GM21786 (cell line): ENCODE results near the gene SDC1.

Source experiments
- ATAC-seq: cut with Tn5 transposase; IDR thresholded peaks from one replicate; pipeline ENCODE4 v1.9.1; 2021; ENCODE audit not compliant: unreplicated experiment

Gene SDC1

DNA sequence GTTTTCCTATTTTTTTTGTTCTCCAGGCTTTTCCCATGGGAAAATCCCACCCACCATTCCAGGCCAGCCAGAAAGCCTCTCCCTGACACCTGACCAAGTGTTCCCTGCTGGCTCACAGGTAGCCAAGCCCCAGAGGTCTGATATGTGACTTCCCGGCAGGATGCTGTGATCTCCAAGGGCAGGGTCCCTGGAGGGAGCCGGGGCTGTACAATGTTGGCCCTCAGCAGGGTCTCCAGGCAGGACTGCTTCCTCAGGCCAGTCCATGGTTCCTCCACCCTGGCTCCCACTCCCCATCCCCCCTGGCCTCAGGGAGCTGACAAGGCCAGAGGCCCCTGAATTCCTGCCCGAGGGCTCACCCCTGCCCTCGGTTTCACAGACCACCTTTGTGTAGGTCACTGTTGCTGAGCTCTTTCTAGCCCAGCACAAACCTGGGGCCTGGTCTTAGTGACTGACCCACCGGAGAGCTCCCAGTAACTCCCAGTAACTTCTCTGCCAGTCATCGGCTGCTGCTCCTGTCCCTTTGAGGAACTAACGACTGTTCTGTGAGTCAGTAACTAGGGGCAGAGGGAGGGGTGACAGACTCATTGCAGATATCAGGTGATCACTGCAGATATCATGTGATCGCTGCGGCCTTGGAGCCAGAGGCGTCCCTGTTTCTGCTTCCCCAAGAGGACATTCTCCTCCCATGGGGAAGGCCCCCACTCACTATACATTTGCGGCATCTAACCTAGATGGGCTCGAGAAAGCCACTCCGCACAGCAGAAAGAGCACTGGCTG is 38.7 kb downstream of the SDC1 start:
- ATAC-seq = peak; percentile 57

- ATAC-seq = no peak
Observed at GRCh38 chr2:20185176-20186022, 39.5 kb downstream of the SDC1 start.

DNA sequence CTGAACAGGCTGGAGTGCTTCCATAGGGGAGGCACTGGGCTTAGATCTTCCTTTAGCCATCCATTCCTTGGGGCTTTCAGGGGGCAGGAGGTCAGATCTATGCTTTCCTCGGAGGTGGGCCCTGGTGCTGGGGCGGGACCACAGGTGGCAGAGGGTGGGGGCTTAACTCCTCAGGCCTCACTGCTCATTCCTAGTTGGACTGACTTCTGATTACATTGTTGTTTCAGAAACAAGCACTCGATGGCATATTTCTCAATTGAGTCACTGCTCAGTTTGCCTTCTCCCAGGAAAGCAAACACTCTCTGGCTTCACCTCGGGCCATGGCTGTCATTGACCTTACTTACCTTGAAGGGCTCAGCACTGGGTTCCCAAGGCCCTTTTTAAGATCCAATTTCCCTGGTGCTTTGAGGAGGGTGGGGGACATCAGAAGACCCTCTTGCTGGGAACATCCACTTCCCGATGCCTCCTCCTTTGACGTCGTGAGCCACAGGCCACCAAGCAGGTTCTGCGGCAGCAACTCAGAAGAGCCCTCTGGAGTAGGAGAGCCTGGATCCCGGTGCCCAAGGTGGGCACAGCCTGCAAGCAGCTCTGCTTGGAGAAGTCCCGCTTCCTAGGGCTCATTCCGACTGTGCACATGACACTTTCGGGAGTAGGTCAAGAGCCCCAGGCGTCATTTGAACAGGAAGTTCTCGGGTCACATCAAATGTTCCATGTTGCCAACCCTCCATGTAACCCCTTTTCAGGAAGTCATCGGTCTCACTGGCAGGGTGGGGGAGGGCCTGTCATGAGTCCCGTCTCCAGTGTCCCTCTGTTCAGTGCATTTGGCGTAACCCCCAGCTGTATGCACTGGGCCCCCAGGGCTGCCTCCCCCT is 40.6 kb downstream of the SDC1 start:
- ATAC-seq = no peak

DNA sequence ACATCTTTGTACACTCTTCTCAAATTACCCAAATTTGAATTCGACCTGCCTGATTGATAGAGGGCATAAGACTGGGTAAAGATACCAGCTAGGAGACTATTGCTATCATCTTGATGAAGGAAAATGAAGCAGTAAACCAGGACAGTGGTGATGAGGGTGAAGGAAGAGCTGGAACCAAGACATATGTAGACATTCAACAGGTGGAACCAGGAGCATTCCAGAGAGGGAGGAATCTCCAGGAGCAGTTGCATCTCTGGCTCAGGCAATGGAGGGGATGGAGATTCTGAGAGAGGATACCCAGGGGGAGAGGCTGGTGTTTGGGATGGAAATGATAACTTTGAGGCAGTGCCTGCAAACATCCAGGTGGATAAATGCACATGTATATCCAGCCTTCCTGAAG is 41.6 kb downstream of the SDC1 start:
- no peak for ATAC-seq

GRCh38 chr2:20182241-20182931 is 42.5 kb downstream of the SDC1 start:
- ATAC-seq = no peak

- ATAC-seq = no peak
Observed at GRCh38 chr2:20181761-20182160, 43.2 kb downstream of the SDC1 start.

DNA sequence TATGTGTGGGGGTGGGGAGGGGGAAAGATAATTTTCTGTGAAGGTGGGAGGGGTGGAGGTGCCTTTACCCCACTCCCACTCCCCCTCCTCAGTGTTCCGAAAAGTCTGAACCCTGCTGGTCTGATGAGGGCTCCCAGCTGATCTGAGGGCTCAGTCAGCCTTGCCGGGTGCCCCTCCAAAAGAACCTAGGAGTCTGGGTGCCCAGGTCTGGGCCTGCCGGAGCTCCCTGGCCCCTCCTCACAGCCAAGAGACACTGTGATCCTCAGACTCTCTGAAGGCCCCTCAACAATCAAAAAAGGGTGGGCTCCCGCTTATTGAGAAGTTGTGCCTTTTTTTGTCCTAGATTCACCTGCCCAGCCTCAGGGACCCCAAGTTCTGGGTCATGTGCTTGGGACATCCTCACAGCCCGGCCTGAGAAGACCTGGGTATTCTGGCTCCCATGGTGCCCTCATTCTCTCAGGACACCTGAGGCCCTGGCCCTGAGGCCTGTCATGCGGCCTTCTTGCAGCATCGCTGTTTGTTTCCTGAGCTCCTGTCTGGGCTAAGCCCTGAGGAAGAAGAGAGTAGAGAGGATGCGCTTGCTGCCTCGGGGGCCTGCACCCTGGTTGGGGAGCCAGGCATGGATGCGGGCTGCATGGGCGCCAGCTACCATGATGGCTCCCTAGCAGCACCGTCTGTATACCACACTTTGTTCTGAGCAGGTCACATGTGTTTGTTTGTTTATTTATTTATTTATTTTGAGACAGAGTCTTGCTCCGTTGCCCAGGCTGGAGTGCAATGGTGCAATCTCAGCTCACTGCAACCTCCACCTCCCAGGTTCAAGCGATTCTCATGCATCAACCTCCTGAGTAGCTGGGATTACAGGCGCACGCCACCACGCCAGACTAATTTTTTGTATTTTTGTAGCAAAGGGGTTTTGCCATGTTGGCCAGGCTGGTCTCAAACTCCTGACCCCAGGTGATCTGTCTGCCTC is 44.0 kb downstream of the SDC1 start:
- no peak for ATAC-seq

DNA sequence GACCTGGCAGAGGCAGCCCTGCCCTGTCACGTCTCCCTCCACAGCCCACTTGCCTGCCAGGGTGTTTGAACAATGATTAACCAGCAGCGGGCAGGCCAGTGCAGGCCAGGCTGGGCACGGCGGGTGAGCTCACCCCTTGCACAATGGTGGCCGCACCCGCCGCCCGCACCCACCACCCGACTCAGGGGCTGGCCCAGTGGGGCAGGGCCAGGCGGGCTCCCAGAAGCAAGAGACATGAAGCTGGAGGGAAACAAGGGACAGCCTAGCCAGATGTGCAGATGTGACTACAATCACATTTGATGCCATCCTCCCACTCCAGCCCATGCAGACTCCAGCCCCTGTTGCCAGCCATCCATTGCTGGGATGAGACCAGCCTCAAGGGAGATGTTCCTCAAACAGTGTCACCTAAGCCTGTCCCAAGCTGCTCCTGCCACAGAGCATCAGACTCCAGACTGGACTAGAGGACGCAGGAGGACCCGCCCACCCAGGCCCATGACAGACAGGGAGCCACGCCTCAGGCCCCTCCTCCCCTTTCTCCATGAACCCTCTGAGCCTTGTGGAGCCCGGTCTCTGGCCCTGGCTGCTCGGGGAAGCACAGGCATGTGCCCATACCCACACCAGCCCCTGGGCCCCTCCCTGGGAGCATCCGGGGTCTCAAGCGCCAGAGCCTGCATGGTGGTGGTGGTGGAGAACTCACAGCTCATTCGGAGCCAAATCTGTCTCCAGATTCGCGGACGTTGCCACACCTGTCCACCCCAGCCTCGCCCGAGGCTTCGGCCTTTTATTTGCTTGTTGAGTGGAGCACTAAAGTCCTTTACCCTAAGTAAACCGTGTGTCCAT is 45.0 kb downstream of the SDC1 start:
- no peak for ATAC-seq

GRCh38 chr2:20179466-20179754 is 45.5 kb downstream of the SDC1 start:
- no peak for ATAC-seq

GRCh38 chr2:20178666-20179465 is 46.1 kb downstream of the SDC1 start:
- ATAC-seq = no peak

DNA sequence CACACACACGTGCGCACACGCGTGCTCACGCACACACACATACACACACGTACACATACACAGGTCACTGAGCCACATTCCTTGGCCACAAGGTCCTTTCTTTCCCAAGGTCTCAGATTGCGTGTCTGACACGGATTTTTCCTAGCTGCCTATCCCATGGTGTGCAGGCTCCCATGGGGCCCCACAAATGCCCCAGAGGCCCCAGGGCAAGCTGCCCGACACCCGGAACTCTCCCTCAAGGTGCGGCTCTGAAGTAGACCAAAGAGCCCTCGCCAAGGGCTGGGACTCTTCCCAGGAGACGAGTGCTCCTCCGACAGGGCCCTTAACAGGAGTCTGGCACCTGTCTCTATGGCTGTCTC is 46.7 kb downstream of the SDC1 start:
- ATAC-seq = no peak

DNA sequence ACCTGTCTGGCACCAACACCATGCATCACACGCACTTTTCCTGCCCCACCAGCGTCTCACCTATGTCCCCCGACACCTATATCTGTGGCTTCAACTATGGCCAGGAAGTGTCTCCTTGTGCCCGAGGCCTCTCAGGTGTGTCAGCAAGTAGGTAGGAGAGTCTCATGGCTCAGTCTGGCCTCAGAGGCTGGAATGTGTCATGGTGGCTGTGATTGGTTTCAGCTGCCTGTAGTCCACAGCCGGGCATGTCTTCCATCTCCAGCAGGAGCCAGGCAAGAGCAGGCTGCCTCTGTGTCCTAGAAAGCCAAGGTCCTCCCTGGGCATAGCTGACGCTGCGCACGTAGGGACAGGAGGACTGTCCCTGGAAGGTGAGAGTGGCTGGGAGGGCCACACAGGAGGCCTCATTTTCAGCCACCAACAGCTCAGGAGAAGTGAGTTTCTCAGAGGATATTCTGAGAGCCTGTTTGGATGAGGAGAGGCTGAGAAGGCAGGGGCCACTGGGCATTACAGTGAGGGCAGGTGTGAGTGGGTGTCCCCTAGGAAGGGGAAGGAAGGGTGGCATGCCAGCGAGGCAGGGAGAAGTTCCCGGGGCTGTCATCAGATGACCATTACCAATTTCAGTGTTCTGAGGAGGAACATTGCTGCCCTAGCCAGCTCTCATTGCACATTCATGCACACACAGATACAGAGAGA is 47.2 kb downstream of the SDC1 start:
- ATAC-seq = no peak

DNA sequence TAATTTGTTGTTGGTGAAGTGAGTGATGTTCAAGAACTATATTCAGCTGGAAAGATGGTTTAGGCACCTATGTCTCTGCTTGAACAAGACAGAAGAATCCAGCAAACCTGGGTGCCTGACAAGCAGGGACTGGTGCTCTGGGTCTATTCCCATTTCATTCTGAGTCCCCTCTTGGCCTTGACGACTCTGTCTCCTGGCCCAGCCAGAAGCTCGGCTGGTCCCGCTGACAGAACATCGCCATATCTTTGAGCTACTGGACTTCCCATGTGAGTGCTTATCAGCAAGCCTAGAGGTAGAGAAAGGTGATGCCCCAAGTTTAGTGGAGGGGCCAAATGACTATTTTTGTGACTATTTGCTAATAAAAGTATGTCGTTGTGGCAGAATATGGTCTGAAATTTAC is 48.2 kb downstream of the SDC1 start:
- ATAC-seq = no peak

- ATAC-seq = no peak
Observed at GRCh38 chr2:20175931-20176330, 49.0 kb downstream of the SDC1 start.

GRCh38 chr2:20175267-20175666 is 49.7 kb downstream of the SDC1 start:
- ATAC-seq = no peak

DNA sequence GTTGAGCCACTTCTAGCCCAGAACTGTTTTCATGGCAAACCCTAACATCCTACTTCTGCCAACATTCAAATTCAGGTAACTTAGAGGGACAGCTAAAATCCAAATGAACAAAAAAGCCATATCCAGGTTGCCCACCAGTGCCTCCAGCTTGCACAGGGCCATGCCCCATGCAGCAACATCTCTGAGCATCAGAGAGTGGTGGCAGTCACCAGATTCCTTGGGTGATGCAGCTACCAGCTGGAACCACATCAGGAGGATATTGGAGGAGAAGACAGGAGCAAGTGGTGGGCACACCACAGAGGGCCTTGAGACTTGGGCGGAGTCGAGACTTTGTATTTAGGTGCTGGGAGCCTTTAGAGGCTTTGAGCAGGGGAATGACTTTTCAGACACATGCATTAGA is 50.5 kb downstream of the SDC1 start:
- no peak for ATAC-seq

DNA sequence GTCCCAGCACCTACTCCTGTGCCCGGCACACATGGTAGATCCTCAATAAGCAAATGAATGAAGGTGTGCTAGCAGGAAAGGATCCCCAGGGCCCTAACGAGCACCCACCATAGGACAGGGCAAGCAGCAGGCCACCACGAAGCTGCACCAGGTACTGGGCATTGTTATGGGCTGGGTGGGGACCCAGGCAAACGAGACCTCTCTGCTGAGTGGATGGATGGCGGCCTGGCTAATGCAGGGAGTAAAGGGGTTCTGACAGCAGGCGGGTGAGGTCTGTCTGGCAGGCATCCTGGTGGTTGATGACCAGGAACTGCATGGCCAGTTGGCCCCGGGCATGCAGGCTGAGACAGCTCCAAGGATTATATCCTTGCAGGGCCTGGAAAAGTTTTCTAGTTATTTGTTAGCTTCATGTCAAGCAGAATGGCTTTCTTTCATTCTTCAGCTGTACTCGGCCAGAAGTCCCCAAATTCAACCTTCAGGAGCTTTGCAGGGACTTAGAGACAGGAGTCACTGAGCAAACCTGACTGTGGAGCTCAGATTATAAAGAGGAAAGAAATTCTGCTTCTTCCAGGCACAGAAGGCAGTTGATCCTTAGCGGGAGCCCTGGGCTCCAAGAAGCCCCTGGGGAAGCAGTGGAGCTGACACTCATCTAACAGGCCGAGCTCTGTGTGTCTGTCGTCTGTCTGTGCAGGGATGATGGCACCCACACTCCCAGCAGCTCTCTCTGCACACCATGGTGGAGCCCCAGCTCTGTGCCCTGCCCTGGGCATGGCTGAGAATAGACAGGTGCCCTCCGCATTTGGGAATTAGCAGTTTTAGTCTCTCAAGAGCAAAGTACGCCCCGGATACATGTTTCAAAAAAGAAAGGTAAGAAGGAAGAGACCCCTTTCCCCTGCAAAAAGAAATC is 51.2 kb downstream of the SDC1 start:
- no peak for ATAC-seq
